Measurements from ENCODE around the gene SBF2. TPM values are rescaled to one million over a fixed set of nuclear protein-coding genes. Genes with fewer than 3 reads are reported as not detected.

The SBF2 gene
- total RNA-seq, 1 experiment from 2014 or later = 31.3 TPM

GRCh38 chr11:10021563-10021962 lies 272.5 kb downstream of the SBF2 start:
- H4K20me1 ChIP-seq (ENCODE audit: low read length) = no peaks in the 10 kb centered on the region
- H3K9me2 ChIP-seq (replicated peaks; ENCODE audit: low read length) = no peaks in the 10 kb centered on the region
- no peak overlapping the region for H2AFZ ChIP-seq (ENCODE audit: low read length)
- no peaks in the 10 kb centered on the region for H3F3A ChIP-seq (ENCODE audit: low read length, unreplicated experiment)
- H3K4me1 ChIP-seq (ENCODE audit: insufficient read depth, low read length) = peaks cover 5% of the 10 kb centered on the region; the same call in 1 of the 2 replicates
- H3K4me2 ChIP-seq (ENCODE audit: low read length) = no peak overlapping the region
- no peaks in the 10 kb centered on the region for H3K27me3 ChIP-seq (ENCODE audit: low read length)
- no peak overlapping the region for H3K27ac ChIP-seq (ENCODE audit: low read length)
- no peak overlapping the region for H3K4me3 ChIP-seq (ENCODE audit: low read length)
- H3K79me2 ChIP-seq (ENCODE audit: low read length) = no peaks in the 10 kb centered on the region
- ChIA-PET POLR2A (ENCODE audit: unreplicated experiment) (no interaction called here), CTCF (no interaction called here)
- H3K9me3 ChIP-seq (ENCODE audit: low read length) = no peaks in the 10 kb centered on the region
- ATAC-seq (no peak), DNase-seq (no peak)
- intact Hi-C loops (cut with micrococcal nuclease) = no loop called here
- H3K9ac ChIP-seq (ENCODE audit: low read length) = no peak overlapping the region
- TF ChIP-seq EZH2 (IDR thresholded peaks at IDR 0.05; ENCODE audit: low read length, unreplicated experiment) (no peak), EZH2phosphoT487 (IDR thresholded peaks at IDR 0.05; ENCODE audit: borderline replicate concordance, low read length) (no peak), CTCF (conservative IDR thresholded peaks at IDR 0.05; ENCODE audit: low read depth, low read length) (no peak)
- no peaks in the 10 kb centered on the region for H3K36me3 ChIP-seq (ENCODE audit: low read depth, low read length)
- BruUV-seq (replicated peaks) = no TSS peak

GRCh38 chr11:10019906-10020682 lies 273.9 kb downstream of the SBF2 start:
- no peak overlapping the region for H3K4me2 ChIP-seq (ENCODE audit: low read length)
- H3K27ac ChIP-seq (ENCODE audit: low read length) = no peak overlapping the region
- H3K9ac ChIP-seq (ENCODE audit: low read length) = no peak overlapping the region
- no peak for ATAC-seq
- DNase-seq = no peak
- no peaks in the 10 kb centered on the region for H3K9me2 ChIP-seq (replicated peaks; ENCODE audit: low read length)
- POLR2A ChIA-PET (ENCODE audit: unreplicated experiment) = interaction anchor here (0.6 kb wide), 1 partner anchor 35 kb away, joined by 4 read pairs; no protein-coding TSS in a partner anchor
- CTCF ChIA-PET = no interaction called here
- intact Hi-C loops (cut with micrococcal nuclease) = no loop called here
- no TSS peak for BruUV-seq (replicated peaks)
- H4K20me1 ChIP-seq (ENCODE audit: low read length) = no peaks in the 10 kb centered on the region
- no peaks in the 10 kb centered on the region for H3K27me3 ChIP-seq (ENCODE audit: low read length)
- H3K9me3 ChIP-seq (ENCODE audit: low read length) = no peaks in the 10 kb centered on the region
- H3K4me3 ChIP-seq (ENCODE audit: low read length) = no peak overlapping the region
- H3F3A ChIP-seq (ENCODE audit: low read length, unreplicated experiment) = no peaks in the 10 kb centered on the region
- no peaks in the 10 kb centered on the region for H3K79me2 ChIP-seq (ENCODE audit: low read length)
- no peak for TF ChIP-seq EZH2 (IDR thresholded peaks at IDR 0.05; ENCODE audit: low read length, unreplicated experiment)
- no peak for TF ChIP-seq CTCF (conservative IDR thresholded peaks at IDR 0.05; ENCODE audit: low read depth, low read length)
- no peak for TF ChIP-seq EZH2phosphoT487 (IDR thresholded peaks at IDR 0.05; ENCODE audit: borderline replicate concordance, low read length)
- no peak overlapping the region for H2AFZ ChIP-seq (ENCODE audit: low read length)
- no peaks in the 10 kb centered on the region for H3K36me3 ChIP-seq (ENCODE audit: low read depth, low read length)
- H3K4me1 ChIP-seq (ENCODE audit: insufficient read depth, low read length) = peaks cover 5% of the 10 kb centered on the region; the same call in 1 of the 2 replicates

- H3K9ac ChIP-seq (ENCODE audit: low read length) = no peak overlapping the region
These were observed 276.1 kb downstream of the SBF2 start for GRCh38 chr11:10017911-10018310.

More at GRCh38 chr11:10017911-10018310, 276.1 kb downstream of the SBF2 start:
- no peak overlapping the region for H2AFZ ChIP-seq (ENCODE audit: low read length)
- H3K27me3 ChIP-seq (ENCODE audit: low read length) = no peaks in the 10 kb centered on the region
- H3K27ac ChIP-seq (ENCODE audit: low read length) = no peak overlapping the region
- no peaks in the 10 kb centered on the region for H3F3A ChIP-seq (ENCODE audit: low read length, unreplicated experiment)
- DNase-seq = no peak
- CTCF ChIA-PET = no interaction called here
- no peaks in the 10 kb centered on the region for H3K36me3 ChIP-seq (ENCODE audit: low read depth, low read length)
- H3K9me3 ChIP-seq (ENCODE audit: low read length) = no peaks in the 10 kb centered on the region
- intact Hi-C loops (cut with micrococcal nuclease) = no loop called here
- no peak overlapping the region for H3K4me2 ChIP-seq (ENCODE audit: low read length)
- H3K4me3 ChIP-seq (ENCODE audit: low read length) = no peak overlapping the region
- H4K20me1 ChIP-seq (ENCODE audit: low read length) = no peaks in the 10 kb centered on the region
- peaks cover 5% of the 10 kb centered on the region; the same call in 1 of the 2 replicates for H3K4me1 ChIP-seq (ENCODE audit: insufficient read depth, low read length)
- ATAC-seq = no peak
- no peaks in the 10 kb centered on the region for H3K79me2 ChIP-seq (ENCODE audit: low read length)
- no peak for TF ChIP-seq CTCF (conservative IDR thresholded peaks at IDR 0.05; ENCODE audit: low read depth, low read length)
- no peak for TF ChIP-seq EZH2 (IDR thresholded peaks at IDR 0.05; ENCODE audit: low read length, unreplicated experiment)
- no peak for TF ChIP-seq EZH2phosphoT487 (IDR thresholded peaks at IDR 0.05; ENCODE audit: borderline replicate concordance, low read length)
- H3K9me2 ChIP-seq (replicated peaks; ENCODE audit: low read length) = no peaks in the 10 kb centered on the region
- no TSS peak for BruUV-seq (replicated peaks)
- POLR2A ChIA-PET (ENCODE audit: unreplicated experiment) = no interaction called here
